ENCODE results near the gene B4GALNT3. TPM values are rescaled to one million over a fixed set of nuclear protein-coding genes. Genes with fewer than 3 reads are reported as not detected.

The B4GALNT3 gene
- total RNA-seq, 1 donor from 2014 or later: 43.4 TPM

DNA sequence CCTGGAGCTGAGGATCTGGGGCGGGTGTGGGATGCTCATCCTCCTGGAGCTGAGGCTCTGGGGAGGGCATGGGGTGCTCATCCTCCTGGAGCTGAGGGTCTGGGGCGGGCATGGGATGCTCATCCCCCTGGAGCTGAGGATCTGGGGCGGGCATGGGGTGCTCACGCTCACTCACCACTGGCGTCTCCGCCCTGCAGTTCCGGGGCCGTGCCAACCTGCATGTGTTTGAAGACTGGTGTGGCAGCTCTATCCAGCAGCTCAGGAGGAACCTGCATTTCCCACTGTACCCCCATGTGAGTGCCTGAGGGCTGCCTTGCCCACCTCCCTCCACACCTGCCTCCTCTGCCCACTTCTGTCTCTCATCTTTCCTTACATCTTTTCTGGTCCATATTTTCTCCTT, 84.4 kb downstream of the B4GALNT3 start:
- Histone ChIP-seq H3K4me1 (peaks cover 50% of the 10 kb centered on the region), H3K4me3 (no peak overlapping the region), H3K36me3 (no peaks in the 10 kb centered on the region), H3K27me3 (ENCODE audit: low read depth) (peaks cover 14% of the 10 kb centered on the region), H3K9me3 (replicated peaks) (no peaks in the 10 kb centered on the region), H3K27ac (replicated peaks) (no peak overlapping the region)
- no peak for DNase-seq
- intact Hi-C loops (cut with micrococcal nuclease): no loop called here
- TF ChIP-seq, protein P1, sequence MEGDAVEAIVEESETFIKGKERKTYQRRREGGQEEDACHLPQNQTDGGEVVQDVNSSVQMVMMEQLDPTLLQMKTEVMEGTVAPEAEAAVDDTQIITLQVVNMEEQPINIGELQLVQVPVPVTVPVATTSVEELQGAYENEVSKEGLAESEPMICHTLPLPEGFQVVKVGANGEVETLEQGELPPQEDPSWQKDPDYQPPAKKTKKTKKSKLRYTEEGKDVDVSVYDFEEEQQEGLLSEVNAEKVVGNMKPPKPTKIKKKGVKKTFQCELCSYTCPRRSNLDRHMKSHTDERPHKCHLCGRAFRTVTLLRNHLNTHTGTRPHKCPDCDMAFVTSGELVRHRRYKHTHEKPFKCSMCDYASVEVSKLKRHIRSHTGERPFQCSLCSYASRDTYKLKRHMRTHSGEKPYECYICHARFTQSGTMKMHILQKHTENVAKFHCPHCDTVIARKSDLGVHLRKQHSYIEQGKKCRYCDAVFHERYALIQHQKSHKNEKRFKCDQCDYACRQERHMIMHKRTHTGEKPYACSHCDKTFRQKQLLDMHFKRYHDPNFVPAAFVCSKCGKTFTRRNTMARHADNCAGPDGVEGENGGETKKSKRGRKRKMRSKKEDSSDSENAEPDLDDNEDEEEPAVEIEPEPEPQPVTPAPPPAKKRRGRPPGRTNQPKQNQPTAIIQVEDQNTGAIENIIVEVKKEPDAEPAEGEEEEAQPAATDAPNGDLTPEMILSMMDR (IDR thresholded peaks at IDR 0.05; ENCODE audit: borderline replicate concordance): no peak

DNA sequence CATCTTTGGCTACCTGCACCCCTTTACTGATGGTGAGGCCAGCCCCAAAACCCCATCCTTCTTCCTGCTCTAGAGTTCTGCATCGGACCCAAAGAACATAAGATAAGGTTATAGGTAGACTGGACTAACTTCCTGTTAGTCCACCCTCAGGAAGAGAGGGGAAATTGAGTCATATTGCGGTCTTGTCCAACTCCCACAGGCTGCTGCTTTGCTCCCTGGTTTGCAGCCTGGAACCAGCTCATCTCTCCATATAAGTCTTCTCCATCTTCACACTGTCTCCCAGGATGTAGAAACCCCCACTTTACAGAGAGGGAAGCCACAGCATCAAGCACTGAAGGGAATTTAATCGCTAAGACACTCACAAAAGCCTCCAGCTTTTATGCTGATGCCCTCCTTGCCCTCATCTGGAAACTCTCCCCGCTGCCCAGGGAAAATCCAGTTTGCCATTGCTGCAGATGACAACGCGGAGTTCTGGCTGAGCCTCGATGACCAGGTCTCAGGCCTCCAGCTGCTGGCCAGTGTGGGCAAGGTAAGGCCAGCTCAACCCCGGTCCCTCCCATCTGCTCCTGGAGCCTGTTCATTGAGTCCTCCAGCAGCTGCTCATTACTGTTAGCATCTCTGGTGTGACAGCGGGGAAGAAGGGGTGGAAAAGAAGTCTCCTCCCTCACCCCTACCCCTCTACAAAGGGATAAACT, 85.3 kb downstream of the B4GALNT3 start:
- no peaks in the 10 kb centered on the region for H3K36me3 ChIP-seq
- no peak overlapping the region for H3K4me3 ChIP-seq
- peaks cover 58% of the 10 kb centered on the region for H3K4me1 ChIP-seq
- H3K27me3 ChIP-seq (ENCODE audit: low read depth): peaks cover 14% of the 10 kb centered on the region
- DNase-seq: no peak
- no peaks in the 10 kb centered on the region for H3K9me3 ChIP-seq (replicated peaks)
- intact Hi-C loops (cut with micrococcal nuclease): loop anchor here (5.0 kb wide), 1 partner anchor 98 kb away; no protein-coding TSS in a partner anchor
- no peak overlapping the region for H3K27ac ChIP-seq (replicated peaks)
- TF ChIP-seq, protein P1 (IDR thresholded peaks at IDR 0.05; ENCODE audit: borderline replicate concordance): no peak

DNA sequence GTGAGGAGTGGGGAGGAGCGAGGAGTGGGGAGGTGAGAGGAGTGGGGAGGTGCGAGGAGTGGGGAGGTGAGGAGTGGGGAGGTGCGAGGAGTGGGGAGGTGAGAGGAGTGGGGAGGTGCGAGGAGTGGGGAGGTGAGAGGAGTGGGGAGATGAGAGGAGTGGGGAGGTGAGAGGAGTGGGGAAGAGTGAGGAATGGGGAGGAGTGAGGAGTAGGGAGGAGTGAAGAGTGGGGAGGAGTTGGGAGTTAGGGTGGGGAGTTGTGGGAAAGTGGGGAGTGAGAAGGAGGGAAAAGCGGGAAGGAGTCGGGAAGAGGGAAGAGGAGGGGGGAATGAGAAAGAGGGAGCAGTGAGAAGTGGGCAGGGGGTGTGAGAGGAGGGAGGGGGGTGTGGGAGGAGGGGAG, 86.1 kb downstream of the B4GALNT3 start:
- H3K27me3 ChIP-seq (ENCODE audit: low read depth): peaks cover 14% of the 10 kb centered on the region
- TF ChIP-seq, protein P1 (IDR thresholded peaks at IDR 0.05; ENCODE audit: borderline replicate concordance): no peak
- no peak overlapping the region for H3K27ac ChIP-seq (replicated peaks)
- no peak for DNase-seq
- H3K4me1 ChIP-seq: peaks cover 62% of the 10 kb centered on the region
- intact Hi-C loops (cut with micrococcal nuclease): loop anchor here (5.0 kb wide), 1 partner anchor 99 kb away; no protein-coding TSS in a partner anchor
- H3K9me3 ChIP-seq (replicated peaks): no peaks in the 10 kb centered on the region
- no peaks in the 10 kb centered on the region for H3K36me3 ChIP-seq
- no peak overlapping the region for H3K4me3 ChIP-seq

DNA sequence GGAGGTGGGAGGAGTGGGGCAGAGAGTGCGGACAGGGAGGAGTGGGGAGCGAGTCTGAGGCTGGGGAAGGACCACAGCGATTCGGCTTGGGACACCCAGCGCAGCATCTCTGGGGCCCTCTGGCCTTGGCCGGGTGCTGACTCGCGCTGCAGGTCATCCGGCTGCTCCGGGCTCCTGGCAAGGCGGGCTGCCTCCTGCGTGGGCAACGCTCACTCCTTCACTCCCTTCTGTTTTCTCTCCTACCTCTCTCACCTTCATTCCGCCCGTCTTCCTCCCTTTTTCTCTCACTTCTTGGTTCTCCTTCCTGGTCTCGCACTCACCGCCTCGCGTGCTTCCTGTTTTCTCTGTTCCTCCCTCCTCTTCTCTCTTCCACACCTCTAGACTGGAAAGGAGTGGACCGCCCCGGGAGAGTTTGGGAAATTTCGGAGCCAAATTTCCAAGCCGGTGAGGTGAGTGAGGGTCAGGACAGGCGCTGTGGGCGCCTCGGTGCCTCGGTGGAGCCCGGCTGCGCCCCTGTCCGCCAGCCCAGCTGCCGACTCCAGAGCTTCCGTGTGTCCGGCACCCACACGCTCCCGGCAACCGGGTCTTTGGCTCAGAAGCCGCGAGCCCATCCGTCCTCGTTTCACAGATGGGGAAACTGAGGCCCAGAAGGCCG, 86.7 kb downstream of the B4GALNT3 start:
- no peak overlapping the region for H3K4me3 ChIP-seq
- DNase-seq: no peak
- H3K27ac ChIP-seq (replicated peaks): no peak overlapping the region
- TF ChIP-seq, protein P1 (IDR thresholded peaks at IDR 0.05; ENCODE audit: borderline replicate concordance): no peak
- intact Hi-C loops (cut with micrococcal nuclease): loop anchor here (5.0 kb wide), 1 partner anchor 99 kb away; no protein-coding TSS in a partner anchor
- H3K9me3 ChIP-seq (replicated peaks): no peaks in the 10 kb centered on the region
- no peaks in the 10 kb centered on the region for H3K36me3 ChIP-seq
- H3K27me3 ChIP-seq (ENCODE audit: low read depth): peaks cover 14% of the 10 kb centered on the region
- H3K4me1 ChIP-seq: peaks cover 62% of the 10 kb centered on the region

DNA sequence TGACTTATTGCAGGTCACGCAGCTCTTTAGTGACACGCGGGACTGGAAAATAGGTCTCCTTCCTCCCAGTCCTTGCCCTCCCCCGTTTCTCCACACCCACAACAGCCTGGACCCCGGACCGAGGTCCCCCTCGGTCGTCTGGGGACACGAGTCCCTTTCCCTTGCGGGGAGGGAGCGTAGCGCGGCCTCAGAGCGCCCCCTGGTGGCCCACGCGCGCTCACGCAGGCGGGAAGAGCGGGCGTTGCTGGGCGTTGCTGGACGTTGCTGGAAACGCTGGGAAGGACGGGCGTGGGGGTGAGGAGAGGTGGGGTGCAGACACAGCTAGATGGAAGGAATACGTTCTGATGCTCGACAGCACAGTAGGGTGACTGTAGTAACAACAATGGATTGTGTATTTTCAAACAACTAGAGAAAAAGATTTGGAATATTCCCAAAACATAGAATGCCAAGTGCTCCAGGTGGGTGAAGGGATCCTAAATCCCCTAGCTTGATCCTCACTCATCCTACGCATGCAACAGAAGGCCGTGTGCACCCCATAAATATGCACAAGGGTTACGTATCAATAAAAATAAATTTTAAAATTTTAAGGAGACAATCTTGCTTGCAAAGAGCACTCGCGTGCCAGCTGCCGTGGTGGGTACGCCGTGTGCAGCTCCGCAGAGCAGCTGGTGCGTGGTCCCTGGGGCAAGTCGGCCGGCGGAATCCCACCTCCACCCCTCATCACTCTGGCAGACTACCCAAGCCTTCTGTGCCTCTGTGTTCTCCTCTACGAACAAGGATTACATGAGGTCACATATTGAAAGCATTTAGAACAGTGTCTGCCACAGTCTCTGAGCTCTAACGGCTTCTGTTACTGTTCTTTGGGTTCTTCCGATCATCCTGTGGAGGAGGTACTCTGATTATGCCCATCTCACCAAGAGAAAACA, 87.4 kb downstream of the B4GALNT3 start:
- peak; percentile 62 for DNase-seq
- Histone ChIP-seq H3K4me1 (peaks cover 65% of the 10 kb centered on the region), H3K27me3 (ENCODE audit: low read depth) (peaks cover 14% of the 10 kb centered on the region), H3K4me3 (no peak overlapping the region), H3K36me3 (no peaks in the 10 kb centered on the region), H3K9me3 (replicated peaks) (no peaks in the 10 kb centered on the region), H3K27ac (replicated peaks) (peak overlapping the region; percentile 89)
- TF ChIP-seq, protein P1 (IDR thresholded peaks at IDR 0.05; ENCODE audit: borderline replicate concordance): peak; percentile 99
- intact Hi-C loops (cut with micrococcal nuclease): loop anchor here (5.0 kb wide), 1 partner anchor 100 kb away; no protein-coding TSS in a partner anchor
